ENCODE measurements around the gene BRME1.

The BRME1 gene

GRCh38 chr19:13935765-13936510 is 30.0 kb upstream of the BRME1 start:
- H3K4me3 Mint-ChIP-seq = peak overlapping the region; percentile 49
- H3K27ac Mint-ChIP-seq = no peak overlapping the region
- H3K9me3 Mint-ChIP-seq = no peaks in the 10 kb centered on the region
- TF ChIP-seq CTCF (IDR thresholded peaks at IDR 0.05) = no peak
- DNase-seq = peak; percentile 58
- peaks cover 35% of the 10 kb centered on the region for H3K4me1 Mint-ChIP-seq
- peaks cover 27% of the 10 kb centered on the region for H3K27me3 Mint-ChIP-seq (ENCODE audit: low read depth, poor library complexity)
- no peaks in the 10 kb centered on the region for H3K36me3 Mint-ChIP-seq (ENCODE audit: low read depth)

GRCh38 chr19:13934785-13935109 is 28.8 kb upstream of the BRME1 start:
- H3K4me1 Mint-ChIP-seq = peaks cover 35% of the 10 kb centered on the region
- H3K9me3 Mint-ChIP-seq = no peaks in the 10 kb centered on the region
- DNase-seq = no peak
- no peak overlapping the region for H3K4me3 Mint-ChIP-seq
- peaks cover 21% of the 10 kb centered on the region for H3K27me3 Mint-ChIP-seq (ENCODE audit: low read depth, poor library complexity)
- no peak for TF ChIP-seq CTCF (IDR thresholded peaks at IDR 0.05)
- no peaks in the 10 kb centered on the region for H3K36me3 Mint-ChIP-seq (ENCODE audit: low read depth)
- H3K27ac Mint-ChIP-seq = no peak overlapping the region

- Mint-ChIP-seq H3K27ac (no peak overlapping the region), H3K4me1 (peaks cover 35% of the 10 kb centered on the region), H3K27me3 (ENCODE audit: low read depth, poor library complexity) (peaks cover 12% of the 10 kb centered on the region), H3K36me3 (ENCODE audit: low read depth) (peaks cover 7% of the 10 kb centered on the region), H3K9me3 (no peaks in the 10 kb centered on the region), H3K4me3 (no peak overlapping the region)
- DNase-seq = no peak
- no peak for TF ChIP-seq CTCF (IDR thresholded peaks at IDR 0.05)
Observed at GRCh38 chr19:13932911-13933393, 27.0 kb upstream of the BRME1 start.

GRCh38 chr19:13932149-13932637 is 26.3 kb upstream of the BRME1 start:
- peaks cover 6% of the 10 kb centered on the region for H3K27me3 Mint-ChIP-seq (ENCODE audit: low read depth, poor library complexity)
- H3K9me3 Mint-ChIP-seq = no peaks in the 10 kb centered on the region
- no peak for DNase-seq
- H3K4me1 Mint-ChIP-seq = peaks cover 30% of the 10 kb centered on the region
- TF ChIP-seq CTCF (IDR thresholded peaks at IDR 0.05) = no peak
- peaks cover 10% of the 10 kb centered on the region for H3K36me3 Mint-ChIP-seq (ENCODE audit: low read depth)
- H3K4me3 Mint-ChIP-seq = no peak overlapping the region
- no peak overlapping the region for H3K27ac Mint-ChIP-seq

GRCh38 chr19:13931391-13932148 is 25.7 kb upstream of the BRME1 start:
- Mint-ChIP-seq H3K36me3 (ENCODE audit: low read depth) (peaks cover 16% of the 10 kb centered on the region), H3K4me1 (peaks cover 29% of the 10 kb centered on the region), H3K27me3 (ENCODE audit: low read depth, poor library complexity) (peaks cover 6% of the 10 kb centered on the region), H3K9me3 (no peaks in the 10 kb centered on the region), H3K4me3 (no peak overlapping the region), H3K27ac (no peak overlapping the region)
- TF ChIP-seq CTCF (IDR thresholded peaks at IDR 0.05) = no peak
- DNase-seq = no peak
